ENCODE results near the gene KIF6.
A peak's percentile ranks its signal among the peaks of the same experiment; 100 is the strongest.

Gene KIF6

GRCh38 chr6:39760226-39760952 is 35.2 kb upstream of the KIF6 start:
- no peak for DNase-seq (ENCODE audit: low read depth)
- H3K4me3 ChIP-seq (ENCODE audit: low read depth, low read length), result no peak overlapping the region
- no peak for TF ChIP-seq CTCF (IDR thresholded peaks at IDR 0.05; ENCODE audit: low read depth, low read length, missing control alignments)
- in situ Hi-C loops (cut with HindIII; ENCODE audit: low sequenced_read_pairs), result no loop called here

- no peak for DNase-seq (ENCODE audit: low read depth)
- in situ Hi-C loops (cut with HindIII; ENCODE audit: low sequenced_read_pairs), result no loop called here
These were observed 33.8 kb upstream of the KIF6 start for GRCh38 chr6:39758905-39759605.

GRCh38 chr6:39756582-39756981 is 31.4 kb upstream of the KIF6 start:
- in situ Hi-C loops (cut with HindIII; ENCODE audit: low sequenced_read_pairs), result no loop called here
- TF ChIP-seq CTCF (IDR thresholded peaks at IDR 0.05; ENCODE audit: low read depth, low read length, missing control alignments), result no peak
- no peak for DNase-seq (ENCODE audit: low read depth)
- H3K4me3 ChIP-seq (ENCODE audit: low read depth, low read length), result no peak overlapping the region

More at GRCh38 chr6:39758905-39759605, 33.8 kb upstream of the KIF6 start:
- H3K4me3 ChIP-seq (ENCODE audit: low read depth, low read length), result no peak overlapping the region
- TF ChIP-seq CTCF (IDR thresholded peaks at IDR 0.05; ENCODE audit: low read depth, low read length, missing control alignments), result no peak

GRCh38 chr6:39755231-39755630 is 30.0 kb upstream of the KIF6 start:
- DNase-seq (ENCODE audit: low read depth), result peak; percentile 34
- TF ChIP-seq CTCF (IDR thresholded peaks at IDR 0.05; ENCODE audit: low read depth, low read length, missing control alignments), result no peak
- in situ Hi-C loops (cut with HindIII; ENCODE audit: low sequenced_read_pairs), result no loop called here
- H3K4me3 ChIP-seq (ENCODE audit: low read depth, low read length), result no peak overlapping the region

- no peak overlapping the region for H3K4me3 ChIP-seq (ENCODE audit: low read depth, low read length)
- DNase-seq (ENCODE audit: low read depth), result no peak
- TF ChIP-seq CTCF (IDR thresholded peaks at IDR 0.05; ENCODE audit: low read depth, low read length, missing control alignments), result no peak
- in situ Hi-C loops (cut with HindIII; ENCODE audit: low sequenced_read_pairs), result no loop called here
These were observed 29.4 kb upstream of the KIF6 start for GRCh38 chr6:39754514-39755115.

- in situ Hi-C loops (cut with HindIII; ENCODE audit: low sequenced_read_pairs), result no loop called here
- H3K4me3 ChIP-seq (ENCODE audit: low read depth, low read length), result no peak overlapping the region
- no peak for DNase-seq (ENCODE audit: low read depth)
- TF ChIP-seq CTCF (IDR thresholded peaks at IDR 0.05; ENCODE audit: low read depth, low read length, missing control alignments), result no peak
These were observed 28.5 kb upstream of the KIF6 start for GRCh38 chr6:39753725-39754045.
